Stimulated activated naive CD8-positive, alpha-beta T cell treated with anti-CD3 and anti-CD28 coated beads, Interleukin-15, Interleukin-2, amounts not matched to agents 100 U/mL and 50 U/mL, for 24 hours (primary cell): ENCODE results near the gene ABL1.

Experiments used
- ATAC-seq: fragments of 150-1000 bp; cut with Tn5 transposase; one replicate; pipeline ENCODE4 v1.10.0; 2021
- DNase-seq: peaks from one replicate; pipeline ENCODE4 v3.0.0; 2021

Gene ABL1

GRCh38 chr9:130849356-130849755 is 14.3 kb downstream of the ABL1 start:
- no peak for DNase-seq

GRCh38 chr9:130852801-130853200 is 17.7 kb downstream of the ABL1 start:
- DNase-seq (no peak), ATAC-seq (no peak)

More at GRCh38 chr9:130849356-130849755, 14.3 kb downstream of the ABL1 start:
- ATAC-seq = no peak

GRCh38 chr9:130854092-130854491 is 19.0 kb downstream of the ABL1 start:
- no peak for DNase-seq
- no peak for ATAC-seq

GRCh38 chr9:130854835-130855234 is 19.8 kb downstream of the ABL1 start:
- DNase-seq (no peak), ATAC-seq (no peak)

- no peak for ATAC-seq
- no peak for DNase-seq
Measured at GRCh38 chr9:130856474-130856873, 21.4 kb downstream of the ABL1 start.

- DNase-seq (no peak), ATAC-seq (no peak)
Measured at GRCh38 chr9:130857864-130858738, 23.0 kb downstream of the ABL1 start.

GRCh38 chr9:130858739-130859705 is 24.0 kb downstream of the ABL1 start:
- no peak for ATAC-seq

GRCh38 chr9:130860458-130861316 is 25.6 kb downstream of the ABL1 start:
- no peak for ATAC-seq
- no peak for DNase-seq

More at GRCh38 chr9:130858739-130859705, 24.0 kb downstream of the ABL1 start:
- no peak for DNase-seq

GRCh38 chr9:130861372-130862180 is 26.5 kb downstream of the ABL1 start:
- ATAC-seq = no peak
- DNase-seq = no peak

- ATAC-seq (no peak), DNase-seq (no peak)
Measured at GRCh38 chr9:130862217-130862616, 27.2 kb downstream of the ABL1 start.

- ATAC-seq = no peak
- no peak for DNase-seq
Measured at GRCh38 chr9:130862747-130863146, 27.7 kb downstream of the ABL1 start.

GRCh38 chr9:130864541-130864940 is 29.5 kb downstream of the ABL1 start:
- ATAC-seq = no peak
- DNase-seq = no peak

- DNase-seq (no peak), ATAC-seq (no peak)
Measured at GRCh38 chr9:130865921-130866320, 30.9 kb downstream of the ABL1 start.

- ATAC-seq (peak; percentile 49), DNase-seq (peak; percentile 59)
Measured at GRCh38 chr9:130866474-130866965, 31.5 kb downstream of the ABL1 start.

- DNase-seq = no peak
- no peak for ATAC-seq
Measured at GRCh38 chr9:130867556-130867955, 32.5 kb downstream of the ABL1 start.

GRCh38 chr9:130868230-130868629 is 33.2 kb downstream of the ABL1 start:
- DNase-seq (no peak), ATAC-seq (no peak)

- DNase-seq (no peak), ATAC-seq (no peak)
Measured at GRCh38 chr9:130869250-130869649, 34.2 kb downstream of the ABL1 start.

GRCh38 chr9:130870491-130871381 is 35.7 kb downstream of the ABL1 start:
- ATAC-seq (no peak), DNase-seq (no peak)

GRCh38 chr9:130871395-130872062 is 36.5 kb downstream of the ABL1 start:
- no peak for DNase-seq
- ATAC-seq = no peak
